SK-N-SH treated with all-trans-retinoic acid at 6 μM for 48 hours (cell line): ENCODE results near the gene IL17B.

Experiments used
- CREB5 ChIP-seq: fragments of 250-450 bp; sonication (Bioruptor Pico); IDR thresholded peaks from 2 replicates; pipeline ENCODE4 v1.5.1; 2020; ENCODE audit warnings: low read depth, mild to moderate bottlenecking, moderate library complexity
- CSRNP3 ChIP-seq: fragments of 250-450 bp; sonication (Bioruptor Pico); IDR thresholded peaks from 2 replicates; pipeline ENCODE4 v1.5.1; 2021; ENCODE audit warnings: mild to moderate bottlenecking, moderate library complexity
- ESRRG ChIP-seq: fragments of 250-450 bp; sonication (Bioruptor Pico); IDR thresholded peaks from 2 replicates; pipeline ENCODE4 v1.6.1; 2021; ENCODE audit warnings: mild to moderate bottlenecking
- GLIS3 ChIP-seq: fragments of 250-450 bp; sonication (Bioruptor Pico); IDR thresholded peaks from 2 replicates; pipeline ENCODE4 v1.5.0; 2020; ENCODE audit warnings: mild to moderate bottlenecking, moderate library complexity
- PATZ1 ChIP-seq: fragments of 250-450 bp; sonication (Bioruptor Pico); IDR thresholded peaks from 2 replicates; pipeline ENCODE4 v1.8.0; 2020; ENCODE audit warnings: mild to moderate bottlenecking, moderate library complexity, borderline replicate concordance
- PPARA ChIP-seq: fragments of 250-450 bp; sonication (Bioruptor Pico); IDR thresholded peaks from 2 replicates; pipeline ENCODE4 v1.5.0; 2020; ENCODE audit warnings: mild to moderate bottlenecking, borderline replicate concordance
- SNAI2 ChIP-seq: fragments of 250-450 bp; sonication (Bioruptor Pico); IDR thresholded peaks from 2 replicates; pipeline ENCODE4 v1.5.0; 2020; ENCODE audit warnings: mild to moderate bottlenecking, moderate library complexity
- TCF4 ChIP-seq: fragments of 250-450 bp; sonication (Bioruptor Pico); IDR thresholded peaks from 2 replicates; pipeline ENCODE4 v1.8.0; 2021; ENCODE audit warnings: mild to moderate bottlenecking, moderate library complexity, borderline replicate concordance
- TSHZ2 ChIP-seq: fragments of 250-450 bp; sonication (Bioruptor Pico); IDR thresholded peaks from 2 replicates; pipeline ENCODE4 v1.5.0; 2020; ENCODE audit warnings: mild to moderate bottlenecking, moderate library complexity

GRCh38 chr5:149356391-149356790 is 22.7 kb downstream of the IL17B start:
- TF ChIP-seq SNAI2: no peak
- TF ChIP-seq GLIS3 (CRISPR knock-in tag): no peak
- TF ChIP-seq CREB5 (CRISPR knock-in tag): no peak
- TF ChIP-seq PPARA: no peak
- no peak for TF ChIP-seq PATZ1 (CRISPR knock-in tag)
- TF ChIP-seq TCF4 (CRISPR knock-in tag): no peak
- TF ChIP-seq ESRRG: no peak
- no peak for TF ChIP-seq TSHZ2 (CRISPR knock-in tag)
- no peak for TF ChIP-seq CSRNP3 (CRISPR knock-in tag)
